ENCODE data around the gene CDH22. TPM values are rescaled to one million over a fixed set of nuclear protein-coding genes. Genes with fewer than 3 reads are reported as not detected.
A peak's percentile ranks its signal among the peaks of the same experiment; 100 is the strongest.

The CDH22 gene
- total RNA-seq, 2 experiments from 2014 or later, result not detected

- no peak overlapping the region for H3K27ac Mint-ChIP-seq
- peaks cover 23% of the 10 kb centered on the region for H3K27me3 Mint-ChIP-seq
- POLR2A ChIA-PET, result no interaction called here
- DNase-seq, result no peak
- intact Hi-C loops (cut with DNase I, micrococcal nuclease), result no loop called here
- ATAC-seq, result no peak
- H3K4me3 Mint-ChIP-seq, result no peak overlapping the region
- H3K4me1 Mint-ChIP-seq, result no peaks in the 10 kb centered on the region
- no peaks in the 10 kb centered on the region for H3K36me3 Mint-ChIP-seq (ENCODE audit: low read depth)
- H3K9me3 Mint-ChIP-seq (ENCODE audit: low read depth), result no peaks in the 10 kb centered on the region
- CTCF ChIA-PET, result no interaction called here
Observed at GRCh38 chr20:46330831-46331371, 22.6 kb upstream of the CDH22 start.

DNA sequence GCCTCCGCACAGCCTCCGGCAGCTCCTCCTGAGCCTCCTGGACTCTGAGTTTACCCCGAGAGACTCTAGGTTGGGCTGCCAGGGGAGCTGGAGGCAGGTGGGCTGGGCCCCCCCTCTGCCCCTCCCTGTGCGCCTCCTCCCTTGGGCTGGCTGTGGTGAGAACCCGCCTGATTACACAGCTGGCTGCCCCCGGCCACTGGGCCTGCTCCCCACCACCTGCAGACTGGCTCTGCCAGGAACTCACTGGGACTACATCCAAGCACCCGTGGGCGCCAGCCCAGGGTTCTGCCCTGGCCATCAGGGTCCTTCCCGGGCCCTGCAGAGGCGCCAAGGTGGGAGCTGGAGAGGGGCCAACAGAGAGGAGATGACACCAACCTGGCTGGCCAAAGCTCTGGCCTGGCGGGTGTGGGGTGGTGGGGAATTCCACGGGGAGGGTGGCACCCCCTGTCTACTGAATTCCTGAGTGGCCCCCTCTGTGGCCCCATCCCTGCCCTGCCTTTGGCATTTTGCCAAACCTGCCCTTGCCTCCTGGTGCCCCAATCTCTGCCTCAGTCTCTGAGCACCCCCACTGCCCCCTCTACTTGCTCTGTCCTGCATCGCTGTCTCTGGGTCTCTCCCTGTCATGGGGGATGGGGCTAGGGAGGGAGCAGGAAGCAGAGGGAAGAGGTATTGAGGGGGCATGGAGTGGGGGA, 21.9 kb upstream of the CDH22 start:
- CTCF ChIA-PET, result no interaction called here
- Mint-ChIP-seq H3K36me3 (ENCODE audit: low read depth) (no peaks in the 10 kb centered on the region), H3K27ac (no peak overlapping the region), H3K9me3 (ENCODE audit: low read depth) (no peaks in the 10 kb centered on the region), H3K4me3 (no peak overlapping the region), H3K4me1 (no peaks in the 10 kb centered on the region), H3K27me3 (peaks cover 20% of the 10 kb centered on the region)
- POLR2A ChIA-PET, result no interaction called here
- intact Hi-C loops (cut with DNase I, micrococcal nuclease), result no loop called here
- ATAC-seq, result no peak
- no peak for DNase-seq

GRCh38 chr20:46328200-46328882, 20.0 kb upstream of the CDH22 start:
- no peak for DNase-seq
- intact Hi-C loops (cut with DNase I, micrococcal nuclease), result no loop called here
- POLR2A ChIA-PET, result no interaction called here
- ATAC-seq, result no peak
- Mint-ChIP-seq H3K27me3 (peaks cover 14% of the 10 kb centered on the region), H3K4me1 (no peaks in the 10 kb centered on the region), H3K27ac (no peak overlapping the region), H3K4me3 (no peak overlapping the region), H3K9me3 (ENCODE audit: low read depth) (no peaks in the 10 kb centered on the region), H3K36me3 (ENCODE audit: low read depth) (no peaks in the 10 kb centered on the region)
- CTCF ChIA-PET, result interaction anchor here (1.1 kb wide), 1 partner anchor 110 kb away, joined by 3 read pairs; no protein-coding TSS in a partner anchor

- ATAC-seq (no peak), DNase-seq (no peak)
- CTCF ChIA-PET, result interaction anchor here (1.1 to 2.3 kb wide), 2 partner anchors 21 to 111 kb away, joined by 3 to 5 read pairs; no protein-coding TSS in a partner anchor
- Mint-ChIP-seq H3K4me3 (no peak overlapping the region), H3K27ac (no peak overlapping the region), H3K4me1 (no peaks in the 10 kb centered on the region), H3K27me3 (peaks cover 9% of the 10 kb centered on the region), H3K36me3 (ENCODE audit: low read depth) (no peaks in the 10 kb centered on the region), H3K9me3 (ENCODE audit: low read depth) (no peaks in the 10 kb centered on the region)
- intact Hi-C loops (cut with DNase I, micrococcal nuclease), result no loop called here
- POLR2A ChIA-PET, result no interaction called here
Observed at GRCh38 chr20:46327557-46327956, 19.3 kb upstream of the CDH22 start.

DNA sequence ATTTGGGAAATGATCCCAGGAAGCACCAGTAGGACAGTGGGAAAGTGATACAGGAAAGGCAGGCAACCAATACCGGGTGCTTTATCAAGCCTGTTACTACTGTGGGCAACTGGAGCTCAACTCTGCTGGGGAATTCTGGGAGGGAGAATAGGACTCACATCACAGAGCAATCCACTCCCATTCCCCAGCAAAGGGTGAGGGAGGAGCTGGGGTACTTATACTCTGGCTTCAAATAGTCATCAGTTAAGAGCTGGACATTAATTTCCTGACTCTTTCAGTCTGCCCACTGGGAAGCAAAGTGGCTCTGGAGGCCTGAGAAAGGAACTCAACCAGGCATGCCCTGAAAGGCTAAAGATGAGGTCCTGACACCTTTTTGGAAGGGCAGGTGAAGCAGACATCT, 17.5 kb upstream of the CDH22 start:
- no peaks in the 10 kb centered on the region for H3K4me1 Mint-ChIP-seq
- POLR2A ChIA-PET, result no interaction called here
- ATAC-seq (no peak), DNase-seq (no peak)
- H3K9me3 Mint-ChIP-seq (ENCODE audit: low read depth), result no peaks in the 10 kb centered on the region
- peaks cover 15% of the 10 kb centered on the region for H3K27me3 Mint-ChIP-seq
- no peak overlapping the region for H3K4me3 Mint-ChIP-seq
- intact Hi-C loops (cut with DNase I, micrococcal nuclease), result no loop called here
- CTCF ChIA-PET, result interaction anchor here (1.4 to 2.3 kb wide), 2 partner anchors 19 to 21 kb away, joined by 3 to 5 read pairs; no protein-coding TSS in a partner anchor
- no peak overlapping the region for H3K27ac Mint-ChIP-seq
- no peaks in the 10 kb centered on the region for H3K36me3 Mint-ChIP-seq (ENCODE audit: low read depth)

GRCh38 chr20:46324960-46325703, 16.8 kb upstream of the CDH22 start:
- peak; percentile 31 for DNase-seq
- no peak for ATAC-seq
- H3K36me3 Mint-ChIP-seq (ENCODE audit: low read depth), result no peaks in the 10 kb centered on the region
- no peak overlapping the region for H3K4me3 Mint-ChIP-seq
- no peaks in the 10 kb centered on the region for H3K4me1 Mint-ChIP-seq
- ChIA-PET POLR2A (no interaction called here), CTCF (interaction anchor here (1.0 to 2.3 kb wide), 3 partner anchors 18 to 21 kb away, joined by 3 to 6 read pairs (median 5); no protein-coding TSS in a partner anchor)
- intact Hi-C loops (cut with DNase I, micrococcal nuclease), result no loop called here
- no peak overlapping the region for H3K27ac Mint-ChIP-seq
- peaks cover 15% of the 10 kb centered on the region for H3K27me3 Mint-ChIP-seq
- no peaks in the 10 kb centered on the region for H3K9me3 Mint-ChIP-seq (ENCODE audit: low read depth)

DNA sequence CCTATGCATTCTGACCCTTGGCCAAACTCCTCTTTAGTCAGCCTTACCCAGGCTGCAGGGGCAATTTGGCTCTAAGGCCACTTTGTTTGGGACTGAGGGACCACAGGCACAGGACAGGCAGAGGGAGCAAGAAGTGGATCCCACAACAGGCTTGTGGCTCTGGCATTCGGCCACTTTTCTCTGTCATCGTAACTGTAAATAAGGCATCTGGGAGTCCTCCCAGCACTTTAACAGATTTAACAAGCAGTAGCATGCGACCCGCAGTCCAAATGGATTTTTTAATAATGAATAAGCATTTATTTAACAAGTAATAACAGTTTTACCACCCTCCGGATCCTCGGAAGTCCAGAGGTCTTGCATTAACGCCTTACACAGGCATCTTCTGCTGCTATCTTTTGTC, 16.1 kb upstream of the CDH22 start:
- CTCF ChIA-PET, result interaction anchor here (1.0 to 1.4 kb wide), 2 partner anchors 17 to 20 kb away, joined by 3 to 6 read pairs; no protein-coding TSS in a partner anchor
- peaks cover 11% of the 10 kb centered on the region for H3K27me3 Mint-ChIP-seq
- H3K9me3 Mint-ChIP-seq (ENCODE audit: low read depth), result no peaks in the 10 kb centered on the region

DNA sequence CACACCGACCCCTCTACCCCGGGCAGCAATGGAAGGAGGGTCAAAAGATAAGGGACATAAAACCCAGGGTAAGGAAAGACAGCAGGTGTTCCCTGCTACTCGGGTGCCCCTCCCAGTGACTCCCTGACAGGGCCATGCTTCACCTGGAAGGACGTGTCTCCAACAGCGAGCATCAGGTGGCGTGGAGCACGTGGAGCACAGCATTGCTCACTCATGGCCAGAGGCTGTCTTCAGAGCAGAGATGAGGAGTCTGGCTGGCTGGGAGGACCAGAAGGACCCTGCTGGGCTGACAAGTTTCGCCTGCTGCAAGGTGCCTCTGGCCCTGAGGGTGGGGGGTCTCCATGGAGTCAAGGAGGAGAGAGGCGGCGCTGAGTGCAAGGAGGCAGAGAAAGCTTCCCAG, 15.3 kb upstream of the CDH22 start:
- Mint-ChIP-seq H3K36me3 (ENCODE audit: low read depth) (no peaks in the 10 kb centered on the region), H3K9me3 (ENCODE audit: low read depth) (no peaks in the 10 kb centered on the region), H3K27me3 (peaks cover 15% of the 10 kb centered on the region), H3K4me3 (no peak overlapping the region), H3K4me1 (no peaks in the 10 kb centered on the region), H3K27ac (no peak overlapping the region)
- intact Hi-C loops (cut with DNase I, micrococcal nuclease), result no loop called here
- ChIA-PET POLR2A (no interaction called here), CTCF (no interaction called here)
- ATAC-seq, result no peak
- no peak for DNase-seq

More for the DNA sequence above, 16.1 kb upstream of the CDH22 start:
- no peak overlapping the region for H3K4me3 Mint-ChIP-seq
- no peaks in the 10 kb centered on the region for H3K36me3 Mint-ChIP-seq (ENCODE audit: low read depth)
- no peak overlapping the region for H3K27ac Mint-ChIP-seq
- H3K4me1 Mint-ChIP-seq, result no peaks in the 10 kb centered on the region
- DNase-seq, result no peak
- intact Hi-C loops (cut with DNase I, micrococcal nuclease), result no loop called here
- ATAC-seq, result no peak
- POLR2A ChIA-PET, result no interaction called here

- Mint-ChIP-seq H3K27me3 (peaks cover 15% of the 10 kb centered on the region), H3K4me1 (no peaks in the 10 kb centered on the region), H3K27ac (no peak overlapping the region), H3K36me3 (ENCODE audit: low read depth) (no peaks in the 10 kb centered on the region), H3K9me3 (ENCODE audit: low read depth) (no peaks in the 10 kb centered on the region), H3K4me3 (no peak overlapping the region)
- POLR2A ChIA-PET, result no interaction called here
- DNase-seq, result no peak
- intact Hi-C loops (cut with DNase I, micrococcal nuclease), result no loop called here
- CTCF ChIA-PET, result interaction anchor here (1.0 kb wide), 1 partner anchor 310 kb away, joined by 6 read pairs; no protein-coding TSS in a partner anchor
- ATAC-seq, result no peak
Observed at GRCh38 chr20:46322641-46323040, 14.3 kb upstream of the CDH22 start.

- CTCF ChIA-PET, result interaction anchor here (2.4 kb wide), 1 partner anchor 31 kb away, joined by 6 read pairs; no protein-coding TSS in a partner anchor
- Mint-ChIP-seq H3K4me3 (no peak overlapping the region), H3K9me3 (ENCODE audit: low read depth) (no peaks in the 10 kb centered on the region), H3K4me1 (no peaks in the 10 kb centered on the region), H3K36me3 (ENCODE audit: low read depth) (no peaks in the 10 kb centered on the region), H3K27ac (no peak overlapping the region), H3K27me3 (peaks cover 54% of the 10 kb centered on the region)
- POLR2A ChIA-PET, result no interaction called here
- ATAC-seq (no peak), DNase-seq (no peak)
- intact Hi-C loops (cut with DNase I, micrococcal nuclease), result no loop called here
Observed at GRCh38 chr20:46317685-46318177, 9.4 kb upstream of the CDH22 start.

- ATAC-seq (no peak), DNase-seq (no peak)
- POLR2A ChIA-PET, result interaction anchor here (1.0 kb wide), 1 partner anchor 46 kb away, joined by 3 read pairs; no protein-coding TSS in a partner anchor
- Mint-ChIP-seq H3K9me3 (ENCODE audit: low read depth) (no peaks in the 10 kb centered on the region), H3K4me3 (no peak overlapping the region), H3K4me1 (peaks cover under 1% of the 10 kb centered on the region), H3K27me3 (peaks cover 55% of the 10 kb centered on the region), H3K36me3 (ENCODE audit: low read depth) (no peaks in the 10 kb centered on the region), H3K27ac (no peak overlapping the region)
- CTCF ChIA-PET, result interaction anchor here (2.4 kb wide), 1 partner anchor 32 kb away, joined by 6 read pairs; no protein-coding TSS in a partner anchor
- intact Hi-C loops (cut with DNase I, micrococcal nuclease), result no loop called here
Observed at GRCh38 chr20:46316984-46317684, 8.8 kb upstream of the CDH22 start.

All from activated CD4-positive, alpha-beta T cell treated with anti-CD3 and anti-CD28 coated beads for 36 hours (primary cell).